AG04449 (cell line): Measurements from ENCODE around the gene DNAAF8.

ENCODE experiments used
- CTCF ChIA-PET: fragments of 350-600 bp; formaldehyde crosslinking; extraction: SDS; loops from one replicate; lab custom pipeline; 2021; ENCODE audit warnings: antibody characterized with exemption; lab: Yijun Ruan, JAX
- POLR2A ChIA-PET: fragments of 400-600, 350-600 bp; formaldehyde crosslinking; extraction: SDS; loops from one replicate; lab custom pipeline; 2020; ENCODE audit warnings: antibody characterized with exemption, inconsistent platforms; lab: Yijun Ruan, JAX
- DNase-seq: peaks from one replicate; pipeline ENCODE4 v3.0.0-alpha.2; 2010; ENCODE audit warnings: low read depth, low spot score
- H3K4me3 ChIP-seq: 2 replicates; pipeline ENCODE4 v1.5.1; 2011; ENCODE audit warnings: low read depth, mild to moderate bottlenecking, control low read depth, low read length
- CTCF ChIP-seq: IDR thresholded peaks from one replicate; pipeline ENCODE4 v1.5.1; 2011; ENCODE audit warnings: mild to moderate bottlenecking, moderate library complexity, low read length, control low read depth, inconsistent platforms; ENCODE audit not compliant: insufficient read depth; ENCODE audit errors: missing control alignments

Gene DNAAF8

GRCh38 chr16:4703906-4704305 is 30.4 kb upstream of the DNAAF8 start:
- ChIA-PET POLR2A (interaction anchor here (0.8 kb wide), 1 partner anchor 13 kb away, joined by 3 read pairs; no protein-coding TSS in a partner anchor), CTCF (interaction anchor here (1.2 kb wide), 1 partner anchor 9 kb away, joined by 4 read pairs; no protein-coding TSS in a partner anchor)
- TF ChIP-seq CTCF = no peak
- H3K4me3 ChIP-seq = no peak overlapping the region
- DNase-seq = no peak

GRCh38 chr16:4704491-4704890 is 29.8 kb upstream of the DNAAF8 start:
- POLR2A ChIA-PET = interaction anchor here (0.8 kb wide), 1 partner anchor 14 kb away, joined by 3 read pairs; no protein-coding TSS in a partner anchor
- no peak for TF ChIP-seq CTCF
- CTCF ChIA-PET = interaction anchor here (1.2 to 1.4 kb wide), 2 partner anchors 10 to 251 kb away, joined by 4 read pairs; no protein-coding TSS in a partner anchor
- DNase-seq = no peak
- H3K4me3 ChIP-seq = no peak overlapping the region

- ChIA-PET CTCF (interaction anchor here (1.3 to 1.4 kb wide), 2 partner anchors 12 to 251 kb away, joined by 3 to 4 read pairs; no protein-coding TSS in a partner anchor), POLR2A (no interaction called here)
- no peak overlapping the region for H3K4me3 ChIP-seq
- no peak for DNase-seq
- no peak for TF ChIP-seq CTCF
Measured at GRCh38 chr16:4704913-4705312, 29.4 kb upstream of the DNAAF8 start.

GRCh38 chr16:4706871-4707270 is 27.5 kb upstream of the DNAAF8 start:
- CTCF ChIA-PET = interaction anchor here (0.7 to 1.1 kb wide), 2 partner anchors 11 to 249 kb away, joined by 3 to 4 read pairs; no protein-coding TSS in a partner anchor
- no peak for DNase-seq
- POLR2A ChIA-PET = interaction anchor here (0.9 kb wide), 1 partner anchor 13 kb away, joined by 3 read pairs; no protein-coding TSS in a partner anchor
- no peak overlapping the region for H3K4me3 ChIP-seq
- no peak for TF ChIP-seq CTCF

GRCh38 chr16:4709481-4709880 is 24.9 kb upstream of the DNAAF8 start:
- H3K4me3 ChIP-seq = no peak overlapping the region
- TF ChIP-seq CTCF = no peak
- ChIA-PET CTCF (interaction anchor here (0.8 to 1.4 kb wide), 3 partner anchors 9 to 247 kb away, joined by 3 to 4 read pairs (median 4); no protein-coding TSS in a partner anchor), POLR2A (no interaction called here)
- DNase-seq = no peak

- H3K4me3 ChIP-seq = no peak overlapping the region
- DNase-seq = no peak
- POLR2A ChIA-PET = interaction anchor here (0.6 kb wide), 1 partner anchor 250 kb away, joined by 6 read pairs; no protein-coding TSS in a partner anchor
- CTCF ChIA-PET = no interaction called here
- TF ChIP-seq CTCF = no peak
Measured at GRCh38 chr16:4713663-4714501, 20.5 kb upstream of the DNAAF8 start.
